ENCODE measurements around the gene IKBKE. TPM values are rescaled to one million over a fixed set of nuclear protein-coding genes. Genes with fewer than 3 reads are reported as not detected.

IKBKE gene
- total RNA-seq, 2 donors from 2014 or later, result 5.0 to 8.5 TPM

DNA sequence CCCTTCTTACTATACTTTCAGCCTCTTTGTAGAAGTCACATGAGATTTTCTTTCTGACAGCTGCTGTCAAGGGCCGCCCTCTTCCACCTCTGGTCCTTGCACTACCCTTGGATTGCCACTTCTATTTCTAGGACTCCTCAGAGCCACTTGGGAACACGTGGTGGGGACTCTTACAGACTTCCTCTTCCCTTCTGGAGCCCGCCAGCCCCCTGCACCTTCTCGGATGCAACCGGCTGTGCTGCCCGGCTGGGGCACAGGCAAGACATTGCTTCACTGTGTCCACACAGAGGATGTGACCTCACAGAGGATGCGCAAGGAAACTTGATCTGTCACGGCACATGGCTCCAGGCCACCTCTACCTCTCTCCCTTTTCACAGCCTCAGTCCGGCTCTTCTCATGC is 2.4 kb upstream of the IKBKE start:
- no peak overlapping the region for H3K27ac Mint-ChIP-seq
- H3K4me1 ChIP-seq (ENCODE audit: control insufficient read depth, insufficient read depth, low read length), result peaks cover 15% of the 10 kb centered on the region
- peaks cover 17% of the 10 kb centered on the region for H3K36me3 ChIP-seq (ENCODE audit: control insufficient read depth, insufficient read depth, low read length)
- H3K27me3 ChIP-seq (ENCODE audit: control insufficient read depth, insufficient read depth, low read length, poor library complexity, severe bottlenecking), result no peaks in the 10 kb centered on the region
- H3K9me3 Mint-ChIP-seq, result no peaks in the 10 kb centered on the region
- peaks cover 29% of the 10 kb centered on the region for H3K4me1 Mint-ChIP-seq
- H3K4me3 Mint-ChIP-seq, result no peak overlapping the region
- H3K36me3 Mint-ChIP-seq (ENCODE audit: low read depth), result peaks cover 8% of the 10 kb centered on the region
- no peak overlapping the region for H3K9ac ChIP-seq (ENCODE audit: extremely low read depth, low read length, poor library complexity, severe bottlenecking)
- H3K4me3 ChIP-seq (ENCODE audit: low read length), result no peak overlapping the region
- DNase-seq, result no peak
- 79 to 84% methylated on average over 7 to 9 of the region's 9 CpGs for WGBS, 2 experiments (ENCODE audit: insufficient coverage in 1 of 2, insufficient read length in 1 of 2)
- no peaks in the 10 kb centered on the region for H3K9me3 ChIP-seq (ENCODE audit: control insufficient read depth, low read length)
- H3K27ac ChIP-seq (ENCODE audit: low read depth, low read length), result no peak overlapping the region
- TF ChIP-seq, protein P1, sequence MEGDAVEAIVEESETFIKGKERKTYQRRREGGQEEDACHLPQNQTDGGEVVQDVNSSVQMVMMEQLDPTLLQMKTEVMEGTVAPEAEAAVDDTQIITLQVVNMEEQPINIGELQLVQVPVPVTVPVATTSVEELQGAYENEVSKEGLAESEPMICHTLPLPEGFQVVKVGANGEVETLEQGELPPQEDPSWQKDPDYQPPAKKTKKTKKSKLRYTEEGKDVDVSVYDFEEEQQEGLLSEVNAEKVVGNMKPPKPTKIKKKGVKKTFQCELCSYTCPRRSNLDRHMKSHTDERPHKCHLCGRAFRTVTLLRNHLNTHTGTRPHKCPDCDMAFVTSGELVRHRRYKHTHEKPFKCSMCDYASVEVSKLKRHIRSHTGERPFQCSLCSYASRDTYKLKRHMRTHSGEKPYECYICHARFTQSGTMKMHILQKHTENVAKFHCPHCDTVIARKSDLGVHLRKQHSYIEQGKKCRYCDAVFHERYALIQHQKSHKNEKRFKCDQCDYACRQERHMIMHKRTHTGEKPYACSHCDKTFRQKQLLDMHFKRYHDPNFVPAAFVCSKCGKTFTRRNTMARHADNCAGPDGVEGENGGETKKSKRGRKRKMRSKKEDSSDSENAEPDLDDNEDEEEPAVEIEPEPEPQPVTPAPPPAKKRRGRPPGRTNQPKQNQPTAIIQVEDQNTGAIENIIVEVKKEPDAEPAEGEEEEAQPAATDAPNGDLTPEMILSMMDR (conservative IDR thresholded peaks at IDR 0.05), result no peak
- H3K27me3 Mint-ChIP-seq (ENCODE audit: insufficient read depth), result peaks cover 21% of the 10 kb centered on the region

DNA sequence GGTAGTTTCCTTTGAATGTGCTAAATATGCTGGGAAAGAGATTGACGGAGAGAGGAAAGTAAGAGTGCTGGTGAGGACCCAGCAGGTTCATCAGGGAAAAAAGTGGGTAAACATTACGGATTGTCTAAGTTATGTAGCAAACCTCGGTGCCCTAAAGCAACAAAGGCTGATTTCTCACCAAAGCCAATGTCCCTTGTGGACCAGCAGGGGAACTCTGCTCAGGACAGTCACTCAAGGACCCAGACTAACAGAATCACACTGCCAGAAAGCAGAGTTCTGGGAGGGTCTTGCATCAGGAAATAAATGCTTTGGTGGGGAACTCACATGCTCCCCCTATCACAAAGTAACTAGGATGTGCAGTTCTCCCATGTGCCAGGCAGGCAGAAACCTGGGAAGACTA is 1.7 kb upstream of the IKBKE start:
- Histone ChIP-seq H3K36me3 (ENCODE audit: control insufficient read depth, insufficient read depth, low read length) (peaks cover 10% of the 10 kb centered on the region), H3K4me1 (ENCODE audit: control insufficient read depth, insufficient read depth, low read length) (peaks cover 15% of the 10 kb centered on the region), H3K9me3 (ENCODE audit: control insufficient read depth, low read length) (no peaks in the 10 kb centered on the region), H3K9ac (ENCODE audit: extremely low read depth, low read length, poor library complexity, severe bottlenecking) (no peak overlapping the region), H3K27me3 (ENCODE audit: control insufficient read depth, insufficient read depth, low read length, poor library complexity, severe bottlenecking) (no peaks in the 10 kb centered on the region), H3K4me3 (ENCODE audit: low read length) (no peak overlapping the region), H3K27ac (ENCODE audit: low read depth, low read length) (no peak overlapping the region)
- no peak for DNase-seq
- Mint-ChIP-seq H3K4me1 (peaks cover 34% of the 10 kb centered on the region), H3K9me3 (no peaks in the 10 kb centered on the region), H3K27ac (no peak overlapping the region), H3K36me3 (ENCODE audit: low read depth) (peaks cover 3% of the 10 kb centered on the region), H3K27me3 (ENCODE audit: insufficient read depth) (peaks cover 21% of the 10 kb centered on the region), H3K4me3 (no peak overlapping the region)
- TF ChIP-seq, protein P1 (conservative IDR thresholded peaks at IDR 0.05), result peak; percentile 57
- WGBS, 2 experiments (ENCODE audit: insufficient coverage in 1 of 2, insufficient read length in 1 of 2), result 84 to 85% methylated on average over 3 of the region's 3 CpGs

DNA sequence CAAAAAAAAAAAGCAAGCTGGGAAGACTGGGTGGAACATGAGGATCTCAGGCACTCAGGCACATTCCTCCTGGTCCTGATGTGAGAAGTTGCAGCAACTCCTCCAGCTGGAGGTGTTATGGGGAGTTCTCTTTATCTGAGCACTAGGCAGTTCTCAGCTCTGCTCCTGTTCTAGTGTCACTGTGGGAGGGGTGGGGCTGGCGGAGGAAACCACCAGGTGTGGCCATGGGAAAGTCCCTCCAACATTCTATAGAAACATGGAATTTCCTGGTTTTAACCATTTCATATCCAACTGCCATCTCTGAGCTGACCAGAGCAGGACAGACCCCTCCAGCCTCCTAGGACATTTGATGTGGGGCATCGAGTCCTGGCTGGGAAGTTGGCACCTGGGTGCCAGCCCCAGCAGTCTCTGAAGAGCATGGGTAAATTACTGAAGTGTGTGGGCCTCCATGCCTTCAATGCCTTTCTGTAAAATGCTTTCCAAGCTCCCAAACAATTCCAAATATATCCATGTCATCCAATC is 804 bp upstream of the IKBKE start:
- DNase-seq, result no peak
- no peak overlapping the region for H3K27ac ChIP-seq (ENCODE audit: low read depth, low read length)

More for the DNA sequence above, 804 bp upstream of the IKBKE start:
- Mint-ChIP-seq H3K9me3 (no peaks in the 10 kb centered on the region), H3K27ac (peak overlapping the region; percentile 72), H3K27me3 (ENCODE audit: insufficient read depth) (peaks cover 21% of the 10 kb centered on the region), H3K36me3 (ENCODE audit: low read depth) (peaks cover 2% of the 10 kb centered on the region), H3K4me1 (peaks cover 40% of the 10 kb centered on the region), H3K4me3 (no peak overlapping the region)
- Histone ChIP-seq H3K27me3 (ENCODE audit: control insufficient read depth, insufficient read depth, low read length, poor library complexity, severe bottlenecking) (no peaks in the 10 kb centered on the region), H3K9me3 (ENCODE audit: control insufficient read depth, low read length) (no peaks in the 10 kb centered on the region), H3K4me1 (ENCODE audit: control insufficient read depth, insufficient read depth, low read length) (peaks cover 15% of the 10 kb centered on the region), H3K4me3 (ENCODE audit: low read length) (peak overlapping the region; percentile 87), H3K36me3 (ENCODE audit: control insufficient read depth, insufficient read depth, low read length) (peaks cover 3% of the 10 kb centered on the region), H3K9ac (ENCODE audit: extremely low read depth, low read length, poor library complexity, severe bottlenecking) (no peak overlapping the region)
- TF ChIP-seq, protein P1 (conservative IDR thresholded peaks at IDR 0.05), result no peak
- WGBS, 2 experiments (ENCODE audit: insufficient coverage in 1 of 2, insufficient read length in 1 of 2), result 80% methylated on average over 1 to 2 of the region's 2 CpGs
